IPS-NIHi11 (cell line): ENCODE measurements around the gene BRD3OS.
A peak's percentile ranks its signal among the peaks of the same experiment; 100 is the strongest.

Experiments
- DNase-seq: peaks from one replicate; pipeline ENCODE4 v3.0.0; 2012; ENCODE audit warnings: mixed read lengths, low spot score

Gene BRD3OS

GRCh38 chr9:134052491-134052890 is 27.2 kb downstream of the BRD3OS start:
- DNase-seq: no peak

- peak; percentile 7 for DNase-seq
Observed at GRCh38 chr9:134052941-134053340, 27.7 kb downstream of the BRD3OS start.

- peak; percentile 26 for DNase-seq
Observed at GRCh38 chr9:134053401-134053871, 28.2 kb downstream of the BRD3OS start.

DNA sequence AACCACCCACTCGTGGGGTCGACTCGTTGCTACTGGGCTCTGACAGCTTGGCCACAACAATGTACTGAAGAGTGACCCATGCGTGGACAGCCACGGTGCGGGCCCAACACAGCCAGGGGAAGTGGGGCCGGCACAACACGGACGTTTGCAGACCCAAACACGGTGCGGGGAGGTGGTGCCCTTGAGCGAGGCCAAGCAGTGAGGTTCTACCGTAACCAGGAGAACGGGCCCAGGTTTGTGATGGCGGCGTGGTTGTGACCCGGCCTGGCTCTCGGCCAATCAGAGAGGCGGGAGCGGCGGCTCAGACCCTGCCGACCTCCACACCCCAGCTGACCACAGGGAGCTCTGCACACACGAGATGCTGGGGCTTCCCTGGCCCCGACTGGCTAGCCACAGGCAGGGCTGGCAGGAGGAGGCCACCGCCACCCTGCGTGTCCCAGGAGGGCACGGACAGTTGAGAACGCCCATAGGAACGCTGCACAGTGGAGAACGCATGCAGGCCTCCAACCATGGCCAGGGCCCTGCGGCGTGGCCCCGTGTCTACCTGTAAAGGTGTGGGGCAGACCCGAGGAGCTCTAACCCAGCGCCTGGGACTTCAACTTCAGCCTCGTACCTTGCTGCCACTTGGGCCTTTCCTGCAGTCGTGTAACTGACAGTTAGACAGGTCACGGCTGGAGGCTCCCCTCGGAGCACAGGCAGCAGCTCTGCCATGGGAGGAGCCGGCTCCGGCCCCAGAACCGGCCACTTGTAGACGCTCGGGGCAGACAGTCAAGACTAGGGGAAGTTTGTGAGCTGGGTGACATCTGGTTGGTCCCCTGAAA is 28.9 kb downstream of the BRD3OS start:
- DNase-seq: peak; percentile 20

- peak; percentile 30 for DNase-seq
Observed at GRCh38 chr9:134054891-134055811, 29.9 kb downstream of the BRD3OS start.

DNA sequence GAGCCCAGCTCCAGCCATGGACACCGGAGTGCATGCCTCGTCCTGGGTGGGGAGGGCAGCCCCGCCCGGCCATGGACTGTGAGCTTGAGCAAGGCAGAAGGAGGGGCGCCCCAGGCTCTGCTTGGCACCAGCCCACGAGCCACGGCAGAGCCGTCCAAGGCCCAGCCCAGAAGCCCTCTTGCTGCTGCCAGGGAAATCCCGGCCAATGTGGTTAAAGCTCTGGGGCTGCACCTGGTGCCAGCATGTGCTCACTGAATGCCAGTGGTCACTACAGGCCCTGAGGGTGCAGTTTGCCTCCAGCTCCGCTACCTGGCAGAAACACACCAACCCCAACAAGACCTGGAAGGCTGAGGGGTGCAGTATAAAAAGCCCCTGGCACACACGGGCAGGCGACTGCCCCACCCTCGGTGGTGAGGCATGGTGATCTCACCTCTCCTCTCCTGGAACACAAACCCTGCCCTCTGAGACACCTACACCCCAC is 30.7 kb downstream of the BRD3OS start:
- peak; percentile 48 for DNase-seq

DNA sequence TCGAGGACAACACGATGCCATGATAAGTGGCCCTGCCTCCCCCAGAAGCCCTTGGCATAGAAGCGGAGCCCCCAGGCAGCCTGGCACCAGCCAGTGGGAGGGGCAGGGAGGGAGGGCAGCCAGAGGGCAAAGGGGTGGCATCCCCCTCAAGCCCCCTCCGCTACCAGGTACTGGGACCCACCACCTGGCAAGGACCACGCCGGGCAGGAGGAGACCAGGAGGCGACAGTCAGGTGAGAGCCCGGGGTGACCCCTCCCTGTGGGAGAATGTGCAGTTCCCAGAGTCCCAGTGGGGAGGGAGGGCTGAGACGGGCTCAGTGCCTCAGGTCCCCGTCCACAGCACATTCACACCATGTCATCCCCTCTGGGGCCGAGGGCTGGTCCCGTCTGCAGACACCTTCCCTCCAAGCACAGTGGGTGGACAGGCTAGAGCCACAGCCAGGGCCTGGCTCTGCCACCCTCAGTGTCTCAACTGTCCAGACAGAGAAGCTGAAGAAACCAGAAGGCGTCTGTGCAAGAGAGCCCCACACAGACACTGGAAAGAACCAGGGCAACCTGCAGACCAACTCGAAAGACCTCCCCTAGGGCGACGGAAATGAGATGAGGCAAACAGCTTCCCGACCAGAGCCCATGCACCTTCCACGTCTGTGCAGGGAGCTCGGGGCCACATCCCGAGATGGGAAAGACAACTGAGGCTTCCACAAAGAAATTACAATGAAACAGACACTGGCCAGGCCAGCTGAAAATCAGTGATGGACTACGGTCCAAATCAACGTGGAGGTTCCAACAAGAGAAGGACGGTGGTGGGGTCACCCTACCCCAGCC is 31.4 kb downstream of the BRD3OS start:
- DNase-seq: peak; percentile 33

DNA sequence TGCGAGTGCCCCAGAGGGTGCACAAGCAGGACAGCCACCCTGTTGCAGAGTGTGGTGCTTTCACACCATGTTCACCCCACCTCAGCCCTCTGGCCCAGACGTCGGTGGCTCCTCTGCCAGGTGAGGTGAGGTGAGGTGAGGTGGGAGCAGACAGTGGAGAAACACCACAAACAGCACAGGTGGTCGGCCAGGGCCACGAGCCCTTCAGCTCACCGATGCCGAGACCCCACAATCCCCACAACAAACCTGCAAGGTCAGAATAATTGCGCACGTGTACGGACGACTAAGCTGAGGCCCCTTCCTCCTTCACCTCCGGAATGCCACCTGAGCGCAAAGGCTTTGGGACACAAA is 32.0 kb downstream of the BRD3OS start:
- no peak for DNase-seq

DNA sequence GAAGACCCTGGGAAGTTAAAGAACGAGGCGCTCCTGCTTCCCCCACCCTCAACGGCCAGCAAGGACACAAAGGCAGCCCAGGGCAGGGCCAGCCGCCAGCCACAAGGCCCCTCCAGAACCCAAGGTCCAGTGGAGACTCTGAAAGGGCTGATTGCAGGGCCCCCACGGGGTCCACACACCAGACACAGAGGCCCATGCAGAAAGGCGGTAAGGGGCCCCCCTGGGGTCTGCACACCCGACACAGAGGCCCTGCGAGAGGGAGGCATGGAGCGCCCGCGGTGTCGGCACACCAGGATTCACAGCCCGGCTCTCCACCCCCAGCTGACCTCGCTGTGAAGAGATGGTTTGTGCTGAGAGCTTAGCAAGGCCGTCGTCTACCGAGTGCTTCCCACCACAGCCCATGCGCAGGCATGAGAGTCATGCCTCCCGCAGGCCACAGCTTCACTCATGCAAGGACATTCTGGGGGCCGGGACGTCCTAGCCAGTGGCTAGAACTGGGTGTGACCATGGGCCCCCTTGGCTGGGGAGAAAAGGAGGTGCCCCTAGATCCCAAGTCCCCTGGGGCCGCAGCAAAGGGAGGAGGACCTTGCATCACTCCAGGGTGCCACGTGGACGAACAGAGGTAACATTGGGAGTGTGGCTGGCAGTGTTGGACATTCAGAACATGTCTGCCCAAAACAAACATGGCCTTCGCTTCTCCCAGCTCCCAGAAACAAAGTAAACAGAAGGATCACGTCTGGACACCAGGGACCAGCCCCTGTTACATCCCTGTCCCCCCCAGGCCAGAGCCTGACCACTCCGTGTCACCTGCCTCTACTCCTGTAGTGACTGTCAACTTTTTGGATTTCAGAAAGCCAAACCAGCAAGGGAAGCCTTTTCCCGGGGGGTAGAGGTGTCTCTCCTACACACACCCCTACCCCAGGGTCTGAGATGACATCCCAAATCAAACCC is 32.7 kb downstream of the BRD3OS start:
- DNase-seq: peak; percentile 23

- DNase-seq: peak; percentile 7
Observed at GRCh38 chr9:134058716-134059115, 33.4 kb downstream of the BRD3OS start.

DNA sequence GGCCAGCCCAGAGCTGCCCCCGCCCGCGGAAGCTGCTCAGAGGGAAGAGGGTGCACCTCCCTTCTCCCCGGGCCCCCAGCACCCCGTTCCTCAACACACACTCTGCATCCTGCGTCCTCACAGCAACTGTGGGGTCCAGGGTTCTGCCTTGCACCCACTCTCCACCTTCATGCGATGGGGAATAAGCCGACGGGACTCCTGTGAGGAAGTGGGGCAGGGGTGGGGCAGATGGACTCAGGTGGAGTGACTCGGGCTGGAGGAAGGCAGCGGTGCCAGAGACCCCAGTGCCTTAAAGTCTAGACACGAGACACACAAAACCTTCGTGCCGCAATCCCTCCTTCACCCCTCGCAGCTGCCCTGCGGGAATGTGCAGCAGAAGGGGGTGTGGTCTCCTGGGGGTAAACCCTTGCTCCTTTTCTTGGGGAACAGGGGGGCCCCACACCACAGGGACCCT is 33.9 kb downstream of the BRD3OS start:
- DNase-seq: peak; percentile 6

- DNase-seq: peak; percentile 28
Observed at GRCh38 chr9:134059661-134060395, 34.5 kb downstream of the BRD3OS start.

DNA sequence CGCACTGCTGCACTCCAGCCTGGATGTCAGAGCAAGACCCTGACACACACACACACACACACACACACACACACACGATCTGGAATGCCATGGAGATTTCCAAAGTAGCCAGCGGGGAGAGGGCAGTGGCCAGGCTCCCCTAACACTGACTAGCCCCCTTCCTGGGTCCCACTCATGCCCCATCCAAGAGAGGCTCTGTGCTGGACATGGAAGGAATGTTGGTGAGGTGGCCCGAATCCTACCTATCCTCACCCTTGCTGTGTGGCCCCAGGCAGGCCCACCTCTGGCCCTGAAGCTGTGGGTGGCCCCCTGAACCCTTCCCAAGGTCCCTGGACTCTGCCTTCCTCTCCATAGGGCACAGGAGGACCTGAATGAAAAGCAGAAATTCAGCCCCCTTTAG is 35.3 kb downstream of the BRD3OS start:
- peak; percentile 3 for DNase-seq

GRCh38 chr9:134061019-134061687 is 35.9 kb downstream of the BRD3OS start:
- peak; percentile 4 for DNase-seq

DNA sequence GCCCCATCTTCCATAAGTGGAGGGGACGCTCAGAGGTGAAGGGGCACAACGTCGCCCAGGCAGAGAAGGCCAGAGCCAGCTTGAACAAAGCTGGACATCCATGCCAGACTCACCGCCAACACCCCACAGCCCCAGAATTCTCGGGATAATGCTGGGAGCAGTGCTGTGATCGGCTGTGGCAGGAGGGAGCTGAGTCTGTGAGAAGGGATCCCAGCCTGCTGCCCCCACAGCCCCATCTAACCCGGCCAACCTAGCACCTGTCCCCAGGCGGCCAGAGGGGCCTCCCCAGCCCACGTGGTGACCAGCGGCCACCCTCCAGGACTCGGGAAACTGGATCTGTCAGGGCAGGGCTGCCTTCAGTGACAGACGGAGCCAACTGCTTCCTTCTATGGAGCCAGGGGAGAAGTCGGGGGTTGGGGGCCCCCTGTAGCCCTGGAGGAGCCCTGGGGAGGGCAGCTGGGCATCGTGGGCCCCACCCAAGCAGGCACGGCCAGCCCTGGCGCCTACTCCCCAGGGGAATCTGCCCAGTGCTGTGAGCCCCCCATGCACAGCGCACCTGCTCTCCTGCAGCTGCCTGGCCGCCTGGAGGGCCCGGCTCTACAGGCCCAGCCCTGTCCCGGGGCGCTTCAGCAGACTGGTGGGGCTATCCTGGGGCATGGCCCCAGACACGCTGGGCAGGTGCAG is 36.5 kb downstream of the BRD3OS start:
- peak; percentile 17 for DNase-seq

DNA sequence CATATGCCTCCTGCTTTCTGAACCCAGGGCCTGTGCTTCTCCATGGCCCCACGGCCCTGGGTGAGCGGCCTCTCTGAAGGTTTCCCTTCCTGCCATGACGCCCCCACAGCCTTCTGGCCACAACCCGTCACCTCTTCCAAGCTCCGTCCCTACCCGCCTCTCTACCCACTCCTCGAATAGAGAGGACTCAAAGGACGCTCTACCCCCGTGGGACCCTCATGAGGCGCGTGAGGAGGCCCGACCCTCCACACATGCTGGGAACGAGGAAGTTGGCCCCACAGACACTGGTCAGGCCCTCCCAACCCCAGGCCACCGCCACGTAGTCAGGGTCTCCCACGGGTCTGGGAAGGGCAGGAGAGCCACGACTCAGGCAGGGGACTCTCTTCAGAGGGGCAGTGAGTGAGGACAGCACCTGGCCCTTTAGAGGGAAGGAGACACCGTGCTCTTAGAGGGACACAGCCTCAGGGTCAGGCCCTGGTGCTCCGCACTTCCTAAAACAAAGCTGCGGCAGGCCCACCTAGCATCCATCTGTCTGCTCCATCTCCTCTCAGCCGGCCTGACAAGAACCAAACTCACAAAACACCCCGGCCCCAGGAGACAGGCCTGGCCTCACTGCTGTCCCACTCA is 37.3 kb downstream of the BRD3OS start:
- DNase-seq: no peak

DNA sequence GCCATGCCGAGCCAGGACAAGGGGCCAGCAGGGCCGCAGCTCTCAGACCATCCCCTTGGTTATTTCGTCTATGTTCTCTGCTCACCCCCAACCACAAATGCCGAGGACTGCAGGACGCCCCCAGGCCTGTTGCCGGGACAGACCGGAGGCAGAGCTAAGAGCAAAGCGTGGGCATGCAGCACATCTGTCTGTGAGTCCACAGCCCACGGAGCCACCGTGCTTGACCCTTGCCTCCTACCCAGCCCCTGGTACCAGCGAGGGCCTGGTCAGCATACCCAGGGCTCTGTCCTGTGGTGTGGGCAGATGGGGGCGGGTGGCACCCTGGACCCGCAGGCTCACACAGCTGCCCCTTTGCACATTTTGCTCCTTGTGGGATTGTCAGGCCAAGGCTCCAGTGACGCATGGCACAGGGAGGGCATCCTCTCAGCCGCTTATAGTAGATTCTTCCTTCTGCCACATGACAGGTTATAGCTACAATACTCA is 37.8 kb downstream of the BRD3OS start:
- DNase-seq: peak; percentile 2
